AG04450 (cell line): ENCODE data around the gene NFIX. TPM values are rescaled to one million over a fixed set of nuclear protein-coding genes. Genes with fewer than 3 reads are reported as not detected.

Experiments used
- CTCF ChIA-PET: fragments of 300-600, 350-600 bp; formaldehyde crosslinking; extraction: SDS; loops from one replicate; lab custom pipeline; 2022; ENCODE audit warnings: antibody characterized with exemption, inconsistent platforms; lab: Charles Lee
- POLR2A ChIA-PET: fragments of 350-600 bp; formaldehyde crosslinking; extraction: SDS; loops from one replicate; lab custom pipeline; 2021; ENCODE audit warnings: antibody characterized with exemption, inconsistent platforms; lab: Yijun Ruan, JAX
- DNase-seq: peaks from one replicate; pipeline ENCODE4 v3.0.0-alpha.2; 2011; ENCODE audit warnings: low read depth, low spot score
- H3K27ac ChIP-seq: one replicate; pipeline ENCODE4 v1.5.1; 2012; ENCODE audit warnings: low read depth, low read length, control low read depth
- H3K27me3 ChIP-seq: one replicate; pipeline ENCODE4 v1.6.0; 2012; ENCODE audit warnings: low read length; ENCODE audit not compliant: control insufficient read depth, insufficient read depth
- H3K4me3 ChIP-seq: 2 replicates; pipeline ENCODE4 v1.5.1; 2011; ENCODE audit warnings: mild to moderate bottlenecking, low read depth, low read length, control low read depth
- H3K9me3 ChIP-seq: 2 replicates; pipeline ENCODE4 v1.5.1; 2012; ENCODE audit warnings: low read length; ENCODE audit not compliant: control insufficient read depth, insufficient read depth
- CTCF ChIP-seq: IDR thresholded peaks from 2 replicates; pipeline ENCODE4 v1.5.1; 2011; ENCODE audit warnings: low read depth, low read length, control low read depth, inconsistent platforms
- polyA plus RNA-seq: library from polyadenylated mRNA; depleted of rRNA; stranded (reverse); fragments of >200 nt; gene quantifications from 2 replicates; pipeline ENCODE4 v1.2.3, GENCODE V29; 2011

The NFIX gene
- polyA plus RNA-seq, 1 experiment: 15.1 TPM

- no peak for DNase-seq
- no peak for TF ChIP-seq CTCF
- ChIA-PET CTCF (interaction anchor here (0.6 to 1.9 kb wide), 4 partner anchors 10 to 101 kb away, joined by 4 to 6 read pairs (median 4); no protein-coding TSS in a partner anchor), POLR2A (no interaction called here)
- Histone ChIP-seq H3K27ac (no peak overlapping the region), H3K9me3 (peaks cover 8% of the 10 kb centered on the region; the same call in 1 of the 2 replicates), H3K4me3 (no peak overlapping the region), H3K27me3 (no peaks in the 10 kb centered on the region)
Observed at GRCh38 chr19:12993562-12993961, 1.7 kb upstream of the NFIX start.

- H3K27me3 ChIP-seq: no peaks in the 10 kb centered on the region
- POLR2A ChIA-PET: interaction anchor here (1.3 kb wide), 1 partner anchor 18 kb away, joined by 4 read pairs; no protein-coding TSS in a partner anchor
- DNase-seq: no peak
- TF ChIP-seq CTCF: no peak
- H3K4me3 ChIP-seq: peak overlapping the region; percentile 89
- no peaks in the 10 kb centered on the region; the same call in 1 of the 2 replicates for H3K9me3 ChIP-seq
- CTCF ChIA-PET: interaction anchor here (1.1 kb wide), 1 partner anchor 66 kb away, joined by 6 read pairs; no protein-coding TSS in a partner anchor
- no peak overlapping the region for H3K27ac ChIP-seq
Observed at GRCh38 chr19:12995596-12996405, 526 bp downstream of the NFIX start.

- ChIA-PET POLR2A (no interaction called here), CTCF (interaction anchor here (1.1 kb wide), 1 partner anchor 65 kb away, joined by 6 read pairs; no protein-coding TSS in a partner anchor)
- H3K27ac ChIP-seq: no peak overlapping the region
- H3K4me3 ChIP-seq: peak overlapping the region; percentile 89
- no peak for DNase-seq
- H3K27me3 ChIP-seq: no peaks in the 10 kb centered on the region
- TF ChIP-seq CTCF: no peak
- H3K9me3 ChIP-seq: no peaks in the 10 kb centered on the region; the same call in 1 of the 2 replicates
Observed at GRCh38 chr19:12996406-12997094, 1.3 kb downstream of the NFIX start.

- no peak overlapping the region for H3K27ac ChIP-seq
- TF ChIP-seq CTCF: no peak
- H3K4me3 ChIP-seq: peak overlapping the region; percentile 89
- ChIA-PET POLR2A (no interaction called here), CTCF (interaction anchor here (1.0 to 1.1 kb wide), 2 partner anchors 64 kb away, joined by 4 to 6 read pairs; no protein-coding TSS in a partner anchor)
- no peak for DNase-seq
- no peaks in the 10 kb centered on the region; the same call in 1 of the 2 replicates for H3K9me3 ChIP-seq
- no peaks in the 10 kb centered on the region for H3K27me3 ChIP-seq
Observed at GRCh38 chr19:12997179-12997966, 2.1 kb downstream of the NFIX start.
